NB4 (cell line): ENCODE data around the gene PLN.
A peak's percentile ranks its signal among the peaks of the same experiment; 100 is the strongest.

Source experiments
- DNase-seq: peaks from one replicate; pipeline ENCODE4 v3.0.0; 2010; ENCODE audit warnings: low read depth
- H3K4me3 ChIP-seq: one replicate; pipeline ENCODE4 v1.5.1; 2011; ENCODE audit warnings: mild to moderate bottlenecking, low read depth, low read length, moderate library complexity
- MAX ChIP-seq: IDR thresholded peaks from 2 replicates; pipeline ENCODE4 v1.6.1; 2011; ENCODE audit warnings: low read depth, low read length
- MYC ChIP-seq: IDR thresholded peaks from 2 replicates; pipeline ENCODE4 v1.6.1; 2011; ENCODE audit warnings: low read depth, low read length
- POLR2A ChIP-seq: IDR thresholded peaks from 2 replicates; pipeline ENCODE4 v1.6.1; 2011; ENCODE audit warnings: mild to moderate bottlenecking; ENCODE audit not compliant: insufficient read length; ENCODE audit errors: extremely low read depth
- TF ChIP-seq, protein P1 (sequence below): IDR thresholded peaks from one replicate; pipeline ENCODE4 v1.5.1; 2012; ENCODE audit warnings: low read depth, low read length

PLN gene

DNA sequence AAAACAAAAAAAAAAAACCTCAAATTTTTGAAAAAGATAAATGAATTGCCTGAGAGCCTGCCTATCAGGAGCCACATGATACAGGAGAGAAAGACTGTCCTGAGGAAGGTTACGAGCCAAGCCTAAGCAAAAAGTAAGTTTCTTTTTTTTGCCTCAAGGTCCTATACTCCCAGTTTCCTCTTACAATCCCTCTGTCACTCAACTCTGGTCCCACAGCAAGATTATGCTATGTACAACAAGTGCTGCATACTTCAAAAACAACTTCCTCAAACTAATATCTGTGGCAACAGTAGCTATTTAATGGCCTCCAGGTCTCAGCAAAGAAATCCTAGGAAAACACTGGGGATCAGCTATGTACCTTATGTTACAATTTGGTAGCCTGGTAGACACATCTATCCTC is 46.8 kb downstream of the PLN start:
- no peak overlapping the region for H3K4me3 ChIP-seq
- no peak for TF ChIP-seq MYC
- TF ChIP-seq MAX = no peak
- no peak for TF ChIP-seq POLR2A
- TF ChIP-seq, protein P1, sequence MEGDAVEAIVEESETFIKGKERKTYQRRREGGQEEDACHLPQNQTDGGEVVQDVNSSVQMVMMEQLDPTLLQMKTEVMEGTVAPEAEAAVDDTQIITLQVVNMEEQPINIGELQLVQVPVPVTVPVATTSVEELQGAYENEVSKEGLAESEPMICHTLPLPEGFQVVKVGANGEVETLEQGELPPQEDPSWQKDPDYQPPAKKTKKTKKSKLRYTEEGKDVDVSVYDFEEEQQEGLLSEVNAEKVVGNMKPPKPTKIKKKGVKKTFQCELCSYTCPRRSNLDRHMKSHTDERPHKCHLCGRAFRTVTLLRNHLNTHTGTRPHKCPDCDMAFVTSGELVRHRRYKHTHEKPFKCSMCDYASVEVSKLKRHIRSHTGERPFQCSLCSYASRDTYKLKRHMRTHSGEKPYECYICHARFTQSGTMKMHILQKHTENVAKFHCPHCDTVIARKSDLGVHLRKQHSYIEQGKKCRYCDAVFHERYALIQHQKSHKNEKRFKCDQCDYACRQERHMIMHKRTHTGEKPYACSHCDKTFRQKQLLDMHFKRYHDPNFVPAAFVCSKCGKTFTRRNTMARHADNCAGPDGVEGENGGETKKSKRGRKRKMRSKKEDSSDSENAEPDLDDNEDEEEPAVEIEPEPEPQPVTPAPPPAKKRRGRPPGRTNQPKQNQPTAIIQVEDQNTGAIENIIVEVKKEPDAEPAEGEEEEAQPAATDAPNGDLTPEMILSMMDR = no peak
- peak; percentile 50 for DNase-seq

DNA sequence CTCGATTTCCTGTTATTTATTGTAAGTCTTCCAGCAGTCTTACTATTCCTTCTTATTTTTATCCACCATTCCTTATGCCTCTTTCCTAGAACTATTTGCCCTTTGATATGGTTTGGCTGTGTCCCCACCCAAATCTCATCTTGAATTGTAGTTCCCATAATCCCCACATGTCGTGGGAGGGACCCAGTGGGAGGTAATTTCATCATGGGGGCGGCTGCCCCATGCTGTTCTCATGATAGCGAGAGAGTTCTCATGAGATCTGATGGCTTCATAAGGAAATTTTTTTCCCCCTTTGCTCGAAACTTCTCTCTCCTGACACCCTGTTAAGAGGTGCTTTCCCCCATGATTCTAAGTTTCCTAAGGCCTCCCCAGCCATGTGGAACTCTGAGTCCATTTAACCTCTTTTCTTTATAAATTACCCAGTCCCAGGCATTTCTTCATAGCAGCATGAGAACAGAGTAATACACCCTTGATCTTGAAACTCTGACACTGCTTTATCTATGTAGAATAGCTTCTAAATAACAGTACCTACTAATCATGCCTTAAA is 48.8 kb downstream of the PLN start:
- no peak for DNase-seq
- no peak overlapping the region for H3K4me3 ChIP-seq
- no peak for TF ChIP-seq MAX
- no peak for TF ChIP-seq MYC
- TF ChIP-seq, protein P1 = no peak
- no peak for TF ChIP-seq POLR2A

GRCh38 chr6:118597636-118598035 is 49.5 kb downstream of the PLN start:
- no peak for DNase-seq
- TF ChIP-seq POLR2A = no peak
- TF ChIP-seq, protein P1 = no peak
- no peak for TF ChIP-seq MYC
- TF ChIP-seq MAX = no peak

DNA sequence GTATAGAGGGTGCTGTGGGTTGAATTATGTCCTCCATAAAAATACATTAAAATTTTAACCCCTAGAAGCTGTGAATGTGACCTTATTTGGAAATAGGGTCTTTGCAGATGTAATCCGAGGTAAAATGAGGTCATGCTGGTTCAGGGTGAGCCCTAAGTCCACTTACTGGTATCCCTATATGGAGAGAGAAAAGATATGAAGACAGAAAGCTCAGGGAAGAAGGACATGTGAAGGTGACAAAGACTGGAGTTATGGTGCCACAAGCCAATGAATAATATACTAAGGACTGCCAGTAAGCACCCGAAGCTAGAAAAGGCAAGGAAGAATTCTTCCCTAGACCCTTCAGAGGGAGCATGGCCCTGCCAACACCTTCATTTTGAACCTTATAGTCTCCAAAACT is 50.2 kb downstream of the PLN start:
- H3K4me3 ChIP-seq = no peak overlapping the region
- DNase-seq = no peak
- TF ChIP-seq MYC = no peak
- TF ChIP-seq, protein P1 = no peak
- TF ChIP-seq POLR2A = no peak
- TF ChIP-seq MAX = no peak

More at GRCh38 chr6:118597636-118598035, 49.5 kb downstream of the PLN start:
- H3K4me3 ChIP-seq = no peak overlapping the region

- no peak overlapping the region for H3K4me3 ChIP-seq
- TF ChIP-seq, protein P1 = no peak
- TF ChIP-seq MYC (no peak), MAX (no peak), POLR2A (no peak)
- no peak for DNase-seq
These were observed 54.2 kb downstream of the PLN start for GRCh38 chr6:118602300-118602699.
